Uterus (tissue), 2 donors: ENCODE measurements around the gene HSPA13.

ENCODE experiments used
- CTCF ChIP-seq, 4 experiments: fragments of 200-600 bp in 2 of 4; fragments of 450-650 bp in 2 of 4; sonication (generic) in 2 of 4; IDR thresholded peaks; one replicate each; pipeline ENCODE4 v1.5.1; 2016 to 2019; ENCODE audit warnings: antibody characterized with exemption in 4 of 4, mild to moderate bottlenecking in 2 of 4, moderate library complexity in 1 of 4
- POLR2A ChIP-seq, 2 donors: fragments of 450-650 bp; IDR thresholded peaks; one replicate each; pipeline ENCODE4 v1.6.1; 2016; ENCODE audit warnings: antibody characterized with exemption in 2 of 2, mild to moderate bottlenecking in 1 of 2, moderate library complexity in 1 of 2

- no peak for TF ChIP-seq POLR2A (IDR thresholded peaks at IDR 0.05)
- TF ChIP-seq CTCF (IDR thresholded peaks at IDR 0.05) = no peak
Measured at GRCh38 chr21:14418920-14419319, 36.0 kb upstream of the HSPA13 start.
